GM21390 (cell line): Measurements from ENCODE around the gene ACBD4.

ENCODE experiments used
- ATAC-seq: cut with Tn5 transposase; IDR thresholded peaks from one replicate; pipeline ENCODE4 v1.9.1; 2021; ENCODE audit not compliant: unreplicated experiment

The ACBD4 gene

DNA sequence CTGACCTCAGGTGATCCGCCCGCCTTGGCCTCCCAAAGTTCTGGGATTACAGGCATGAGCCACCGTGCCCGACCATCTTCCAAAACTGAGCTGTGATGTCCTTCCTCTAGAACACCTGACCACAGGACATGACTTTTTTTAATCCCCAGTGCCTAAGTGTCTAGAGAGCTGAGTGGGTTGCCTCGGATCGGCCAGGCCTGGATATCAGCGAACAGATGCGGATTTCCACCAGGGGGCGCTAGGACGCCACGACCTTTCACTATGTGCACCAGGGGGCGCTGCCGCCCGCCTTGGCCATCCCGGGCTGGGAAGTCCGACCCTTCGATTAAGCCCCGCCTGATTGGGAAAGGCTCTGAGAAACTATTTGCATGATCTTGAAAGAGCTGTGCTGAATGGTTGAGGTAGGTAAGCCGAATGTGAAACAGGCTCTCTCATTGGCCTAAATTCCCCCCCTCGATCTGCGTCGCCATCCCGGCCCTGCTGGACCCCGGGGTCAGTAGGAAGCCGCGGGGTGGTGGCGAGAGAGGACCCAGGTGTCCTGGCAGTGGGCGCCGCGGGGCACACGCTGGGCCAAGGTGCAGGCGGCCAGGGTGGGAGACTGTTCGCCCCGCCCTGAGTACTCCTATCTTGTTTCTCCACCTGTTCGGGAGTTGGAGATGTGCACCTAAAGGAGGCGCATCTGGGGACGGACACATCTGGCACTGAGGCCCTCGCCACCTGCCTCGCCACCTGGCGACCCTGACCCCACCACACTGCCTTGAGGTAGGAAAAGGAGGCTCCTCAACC, at the start of gene ACBD4:
TSS of gene ACBD4 (plus strand) at position 496 of the 786 bp plus-strand sequence. CDS start 458 bp downstream, outside the sequence.
- peak; percentile 61 for ATAC-seq

DNA sequence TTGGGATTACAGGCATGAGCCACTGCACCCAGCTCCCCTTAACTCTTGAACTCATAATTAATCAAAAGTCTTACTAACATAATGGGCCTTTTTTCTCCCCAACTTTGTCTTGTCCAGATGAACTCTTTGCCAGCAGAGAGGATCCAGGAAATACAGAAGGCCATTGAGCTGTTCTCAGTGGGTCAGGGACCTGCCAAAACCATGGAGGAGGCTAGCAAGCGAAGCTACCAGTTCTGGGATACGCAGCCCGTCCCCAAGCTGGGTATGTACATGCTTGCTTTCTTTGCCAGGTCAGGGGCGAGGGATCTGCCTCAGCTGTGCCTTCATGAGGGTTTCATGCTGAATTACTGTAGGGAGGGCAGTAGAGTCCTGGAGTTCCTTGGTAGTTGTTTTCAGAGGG, 49.1 kb upstream of the ACBD4 start:
- ATAC-seq: no peak

DNA sequence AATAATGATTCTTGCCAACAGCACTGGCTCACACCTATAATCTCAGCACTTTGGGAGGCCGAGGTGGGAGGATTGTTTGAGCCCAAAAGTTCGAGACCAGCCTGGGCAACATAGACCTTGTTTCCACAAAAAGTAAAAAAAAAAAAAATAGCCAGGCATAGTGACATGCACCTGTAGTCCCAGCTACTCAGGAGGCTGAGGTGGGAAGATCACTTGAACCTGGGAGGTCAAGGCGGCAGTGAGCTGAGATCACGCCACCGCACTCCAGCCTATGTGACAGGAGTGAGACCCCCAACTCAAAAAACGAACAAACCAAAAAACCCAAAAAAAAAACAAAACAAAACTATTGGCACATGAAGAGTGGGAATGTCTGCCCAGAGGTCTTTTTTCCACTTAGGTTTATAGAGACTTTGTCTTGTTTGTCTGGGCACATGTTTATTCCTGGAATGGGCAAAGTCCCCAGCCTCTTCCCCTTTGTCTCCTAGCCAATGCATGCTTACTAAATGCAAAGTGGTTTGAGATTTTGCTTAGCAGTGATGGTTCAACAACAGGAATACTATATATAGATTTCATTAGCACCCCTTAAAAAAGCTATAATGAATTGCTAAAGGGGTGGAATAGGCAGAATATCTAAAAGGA, 48.5 kb upstream of the ACBD4 start:
- ATAC-seq: no peak

GRCh38 chr17:45087504-45087975, 47.9 kb upstream of the ACBD4 start:
- ATAC-seq: no peak

DNA sequence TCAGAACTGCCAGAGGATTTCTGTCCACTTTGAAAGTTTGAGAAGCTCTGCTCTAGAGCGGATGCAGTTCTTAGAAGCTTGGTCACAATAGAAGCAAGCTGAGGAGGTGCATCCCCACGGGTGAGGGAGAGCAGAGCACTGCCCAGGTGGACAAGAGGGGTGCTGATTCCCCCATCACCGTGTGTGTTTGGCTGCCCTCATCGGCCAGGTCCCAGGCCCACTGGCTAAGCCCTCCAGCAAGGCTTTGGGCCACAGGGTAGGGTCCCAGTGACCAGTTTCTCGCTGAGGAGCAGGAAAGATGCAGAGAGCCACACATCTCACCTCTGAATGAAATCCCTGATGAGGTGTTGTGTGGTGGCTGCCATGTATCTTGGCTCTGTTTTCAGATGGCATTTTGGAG, 47.5 kb upstream of the ACBD4 start:
- ATAC-seq: no peak

DNA sequence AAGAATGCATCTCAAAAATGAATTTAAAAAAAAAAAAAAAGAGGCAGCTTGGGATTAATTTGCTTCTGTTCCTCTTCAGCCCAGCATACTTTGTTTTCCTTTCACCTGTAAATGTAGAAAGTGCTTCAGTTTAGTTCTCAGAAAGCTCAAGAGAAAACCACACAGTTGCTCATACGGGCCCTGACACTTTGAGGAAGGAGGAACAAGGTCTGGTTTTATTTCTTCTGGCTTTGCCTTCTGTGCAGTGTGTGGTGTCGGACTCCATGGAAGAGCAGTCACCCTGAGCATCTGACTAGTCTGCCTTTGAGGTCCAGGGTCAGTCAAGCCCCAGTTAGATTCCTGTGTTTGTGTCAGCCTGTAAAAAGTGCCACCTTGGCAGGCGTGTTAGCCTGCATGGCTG, 46.7 kb upstream of the ACBD4 start:
- ATAC-seq: no peak

DNA sequence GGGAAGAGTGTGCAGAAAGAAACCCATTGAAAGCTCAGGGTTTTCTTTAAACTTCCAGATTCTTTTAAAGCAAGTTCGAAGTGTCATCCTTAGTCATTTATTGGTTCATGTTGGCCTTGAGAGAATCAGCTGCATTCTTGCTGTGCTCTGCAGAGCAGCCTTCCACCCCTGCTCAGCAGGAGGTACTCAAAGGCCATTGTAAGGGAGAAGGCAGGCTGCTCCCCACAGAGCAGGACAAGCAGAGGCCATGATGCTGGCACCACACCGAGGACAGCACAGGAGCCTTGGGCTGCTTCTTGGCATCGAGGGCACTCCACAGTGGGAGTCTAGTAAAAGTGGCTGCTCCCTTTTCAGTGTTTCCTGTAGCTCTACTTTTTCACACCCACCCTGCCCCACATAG, 44.8 kb upstream of the ACBD4 start:
- no peak for ATAC-seq

DNA sequence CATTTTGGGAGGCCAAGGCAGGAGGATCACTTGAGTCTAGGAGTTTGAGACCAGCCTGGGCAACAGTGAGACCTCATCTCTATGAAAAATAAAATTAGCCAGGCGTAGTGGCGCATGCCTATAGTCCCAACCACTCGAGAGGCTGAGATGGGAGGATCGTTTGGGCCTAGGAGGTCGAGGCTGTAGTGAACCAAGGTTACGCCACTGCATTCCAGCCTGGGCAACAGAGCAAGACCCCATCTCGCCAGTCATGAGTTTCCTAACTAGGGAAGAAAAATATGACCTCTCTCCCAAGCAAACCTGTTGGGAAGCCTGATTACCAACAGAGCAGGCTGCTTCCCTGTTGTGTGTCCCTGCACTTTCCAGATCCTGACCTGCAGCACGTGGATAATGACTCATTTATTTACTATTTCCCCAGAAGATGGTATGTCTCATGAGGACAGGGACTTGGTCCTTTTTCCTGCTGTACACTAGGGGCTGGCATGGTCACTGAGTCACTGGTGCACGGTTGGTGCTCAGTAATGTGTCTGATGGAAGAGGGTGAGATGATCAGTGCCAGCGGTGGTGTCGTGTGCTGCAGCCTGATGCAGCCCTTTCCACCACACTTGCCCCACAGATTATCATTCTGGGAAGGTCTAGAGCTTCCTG, 43.6 kb upstream of the ACBD4 start:
- ATAC-seq: no peak

- ATAC-seq: no peak
Observed at GRCh38 chr17:45092911-45093430, 42.5 kb upstream of the ACBD4 start.

- no peak for ATAC-seq
Observed at GRCh38 chr17:45093444-45094110, 41.9 kb upstream of the ACBD4 start.

DNA sequence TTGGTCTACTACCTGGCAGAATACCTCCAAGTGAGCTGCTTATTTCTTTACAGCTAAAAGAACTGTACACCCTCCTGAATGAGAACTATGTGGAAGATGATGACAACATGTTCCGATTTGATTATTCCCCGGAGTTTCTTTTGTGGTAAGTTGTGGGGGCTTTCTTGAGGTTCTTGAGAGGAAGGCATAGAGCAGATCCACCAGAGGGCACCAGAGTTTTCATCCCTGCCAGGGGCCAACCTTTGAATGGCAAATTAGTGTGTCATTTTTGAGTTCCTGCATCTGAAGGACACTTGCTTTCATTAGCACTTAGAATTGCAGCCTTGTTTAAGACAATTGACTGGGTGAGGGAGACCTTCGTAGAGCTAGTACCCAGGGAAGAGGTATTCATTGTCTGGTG, 39.3 kb upstream of the ACBD4 start:
- no peak for ATAC-seq

- no peak for ATAC-seq
Observed at GRCh38 chr17:45096926-45097325, 38.6 kb upstream of the ACBD4 start.

DNA sequence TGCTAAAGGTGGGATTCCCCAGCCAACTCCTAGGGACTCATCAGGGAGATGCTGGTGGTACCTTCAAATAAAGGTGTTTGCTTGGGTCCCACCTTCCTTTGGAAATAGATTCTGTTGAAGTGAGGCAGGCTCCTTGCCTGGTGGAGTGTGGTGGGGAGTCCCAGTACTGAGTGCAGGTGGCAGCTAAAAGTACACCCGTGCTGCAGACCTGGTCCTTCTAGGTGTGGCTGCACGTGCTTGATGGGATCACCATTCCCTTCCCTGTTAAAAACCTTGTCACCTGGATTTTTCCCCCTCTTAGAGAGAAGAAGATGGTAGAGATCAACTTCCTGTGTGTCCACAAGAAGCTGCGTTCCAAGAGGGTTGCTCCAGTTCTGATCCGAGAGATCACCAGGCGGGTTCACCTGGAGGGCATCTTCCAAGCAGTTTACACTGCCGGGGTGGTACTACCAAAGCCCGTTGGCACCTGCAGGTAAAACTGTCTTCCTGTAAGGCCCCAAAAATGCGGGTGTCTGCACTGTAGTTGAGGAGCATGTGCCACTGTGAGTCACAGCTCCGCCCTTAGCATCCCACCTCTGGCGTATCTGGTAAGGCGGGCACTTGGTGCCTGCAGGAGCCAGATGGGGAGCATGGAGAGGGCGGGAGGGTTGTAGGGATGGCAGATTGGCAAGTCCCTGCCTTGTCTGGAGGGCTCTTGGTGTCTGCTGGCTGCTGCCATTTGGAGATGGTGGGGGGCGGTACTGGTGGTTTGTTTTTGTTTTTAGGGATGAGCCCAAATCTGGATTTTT, 37.2 kb upstream of the ACBD4 start:
- ATAC-seq: no peak

- ATAC-seq: no peak
Observed at GRCh38 chr17:45098869-45099616, 36.4 kb upstream of the ACBD4 start.

DNA sequence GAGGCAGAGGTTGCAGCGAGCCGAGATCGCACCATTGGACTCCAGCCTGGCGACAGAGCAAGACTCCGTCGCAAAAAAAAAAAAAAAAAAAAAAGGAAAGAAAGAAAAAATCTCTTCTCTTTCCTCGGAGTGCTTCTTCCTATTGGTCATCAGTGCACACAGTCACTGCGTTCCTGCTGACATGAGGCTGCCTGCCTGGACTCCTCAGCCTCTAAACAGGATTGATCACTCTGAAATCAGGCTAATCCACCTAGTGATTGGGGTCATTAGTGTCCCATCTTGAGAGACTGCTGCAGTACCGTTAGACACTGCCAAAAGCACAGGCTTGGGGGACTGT, 34.0 kb upstream of the ACBD4 start:
- no peak for ATAC-seq

GRCh38 chr17:45101883-45102811, 33.3 kb upstream of the ACBD4 start:
- ATAC-seq: no peak

DNA sequence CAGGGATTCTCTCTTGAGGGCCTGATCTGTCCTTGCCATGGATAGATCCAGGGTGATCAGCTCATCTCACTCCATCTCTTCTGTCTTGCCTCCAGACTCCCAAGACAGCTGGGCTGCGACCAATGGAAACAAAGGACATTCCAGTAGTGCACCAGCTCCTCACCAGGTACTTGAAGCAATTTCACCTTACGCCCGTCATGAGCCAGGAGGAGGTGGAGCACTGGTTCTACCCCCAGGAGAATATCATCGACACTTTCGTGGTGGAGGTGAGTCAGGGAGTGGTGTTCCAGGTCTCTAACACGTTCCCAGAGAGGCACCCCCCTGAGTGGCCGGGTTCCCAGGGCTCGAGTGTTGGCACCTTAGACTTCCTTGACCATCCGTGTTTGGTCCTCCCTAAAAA, 32.6 kb upstream of the ACBD4 start:
- ATAC-seq: no peak

DNA sequence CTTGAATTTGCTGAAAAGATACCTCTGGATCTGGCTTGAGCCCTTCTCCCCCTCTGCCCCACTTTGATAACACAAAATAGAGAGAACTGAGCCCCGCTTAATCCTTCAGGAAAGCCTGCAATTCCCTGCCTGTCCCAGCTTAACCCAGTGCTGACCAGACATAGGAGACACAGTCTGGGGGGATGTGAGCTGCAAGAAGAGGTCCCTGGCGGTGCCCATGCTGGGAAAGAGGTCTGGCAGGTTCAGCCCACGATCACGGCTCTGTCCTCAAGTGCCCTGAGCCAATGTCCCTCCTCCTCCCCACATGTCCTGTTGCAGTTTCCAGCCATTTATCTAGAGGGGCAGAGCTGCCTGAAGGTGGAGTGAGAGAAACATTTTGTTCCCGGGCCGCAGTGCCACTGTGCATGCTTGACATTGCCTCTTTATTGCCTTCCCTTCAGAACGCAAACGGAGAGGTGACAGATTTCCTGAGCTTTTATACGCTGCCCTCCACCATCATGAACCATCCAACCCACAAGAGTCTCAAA, 32.2 kb upstream of the ACBD4 start:
- ATAC-seq: no peak

- no peak for ATAC-seq
Observed at GRCh38 chr17:45104029-45104428, 31.5 kb upstream of the ACBD4 start.
